ENCODE data around the gene SPATA31D3.
"Not testable (repeated sequence)": the region's sequence is repeated elsewhere in the genome, so short reads cannot be mapped to it uniquely, and the experiment has no call there.

SPATA31D3 gene

DNA sequence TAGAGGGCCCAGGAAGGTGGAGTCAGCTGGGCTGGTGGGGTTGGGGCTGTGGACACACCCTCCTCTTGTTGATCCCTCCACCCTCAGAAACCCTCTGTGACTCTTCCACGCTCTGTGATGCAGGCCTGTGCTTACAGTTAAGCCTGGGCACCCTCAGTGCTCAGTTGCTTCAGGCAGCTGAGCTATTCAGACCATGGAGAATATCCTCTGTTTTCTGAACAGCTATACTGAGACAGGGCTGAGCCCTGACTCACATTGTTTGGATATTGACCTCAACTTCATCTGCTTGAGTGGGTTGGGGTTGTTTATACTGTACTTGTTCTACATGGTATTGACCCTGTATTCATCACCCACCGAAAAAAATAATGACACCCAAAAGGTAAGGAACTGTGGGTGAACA, at the start of gene SPATA31D3:
Gene SPATA31D3, plus strand, starts transcription at position 108 of the 400 bp plus-strand sequence. Its CDS starts 86 bp downstream, at position 194.
- not testable (repeated sequence) for DNase-seq (ENCODE audit: low spot score)

GRCh38 chr9:81893929-81894328, 49.4 kb upstream of the SPATA31D3 start:
- DNase-seq (ENCODE audit: low spot score): no peak

DNA sequence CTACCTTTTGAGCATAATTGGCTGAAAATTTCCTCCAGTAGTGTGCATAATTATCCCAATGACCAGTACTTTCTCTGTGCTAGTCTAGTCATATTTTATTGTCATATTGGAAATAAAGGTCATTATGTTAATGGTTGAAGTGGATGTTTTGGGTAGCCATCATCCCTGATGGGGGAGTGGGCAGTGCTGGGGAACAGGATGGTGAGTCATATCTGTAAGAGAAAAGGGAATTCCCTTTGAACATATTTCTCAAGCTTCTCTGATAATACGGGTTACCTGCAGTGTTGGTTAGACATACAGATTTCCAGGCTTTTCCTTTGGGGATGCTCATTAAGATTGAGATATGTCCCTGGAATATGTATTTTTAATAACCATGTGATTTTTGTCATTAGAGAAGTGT, 48.4 kb upstream of the SPATA31D3 start:
- DNase-seq (ENCODE audit: low spot score): no peak

GRCh38 chr9:81896070-81896469, 47.2 kb upstream of the SPATA31D3 start:
- no peak for DNase-seq (ENCODE audit: low spot score)

DNA sequence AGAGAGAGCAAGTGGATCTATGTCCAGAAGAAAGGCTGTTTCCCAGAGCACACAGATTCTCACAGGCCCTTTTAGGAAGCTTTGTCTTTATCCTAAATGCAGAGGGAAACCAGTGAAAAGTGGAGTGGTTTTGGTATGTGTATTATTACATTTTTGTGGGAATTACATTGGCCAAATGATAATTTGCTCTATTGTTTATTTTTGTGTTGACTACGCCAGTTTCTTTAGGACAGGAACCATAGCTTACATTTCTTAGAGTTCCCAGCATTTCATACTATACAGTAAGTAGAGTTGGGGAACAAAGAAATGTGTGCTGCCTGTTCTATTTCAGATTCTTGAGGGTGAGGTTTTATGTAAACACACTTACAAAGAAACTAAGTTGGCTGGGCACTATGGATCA, 44.4 kb upstream of the SPATA31D3 start:
- no peak for DNase-seq (ENCODE audit: low spot score)

DNA sequence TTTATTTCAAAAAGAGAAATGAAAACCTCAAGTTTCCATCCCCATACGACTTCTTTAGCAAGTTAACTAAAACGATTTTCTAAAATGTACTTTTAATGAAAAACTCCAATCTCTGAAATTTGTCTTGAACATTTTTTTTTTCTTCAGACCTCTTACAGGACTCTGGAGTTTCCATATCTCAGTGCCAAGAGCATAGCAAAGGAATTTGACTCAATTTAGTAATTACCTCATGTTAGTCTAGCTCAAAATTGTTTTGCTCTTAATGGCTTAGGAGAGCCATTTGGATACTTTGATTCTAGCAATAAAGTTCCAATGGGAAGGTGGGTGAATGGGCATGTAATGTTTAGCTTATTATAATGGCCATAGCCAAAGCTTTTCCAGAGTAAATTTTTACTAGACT, 41.1 kb upstream of the SPATA31D3 start:
- no peak for DNase-seq (ENCODE audit: low spot score)

DNA sequence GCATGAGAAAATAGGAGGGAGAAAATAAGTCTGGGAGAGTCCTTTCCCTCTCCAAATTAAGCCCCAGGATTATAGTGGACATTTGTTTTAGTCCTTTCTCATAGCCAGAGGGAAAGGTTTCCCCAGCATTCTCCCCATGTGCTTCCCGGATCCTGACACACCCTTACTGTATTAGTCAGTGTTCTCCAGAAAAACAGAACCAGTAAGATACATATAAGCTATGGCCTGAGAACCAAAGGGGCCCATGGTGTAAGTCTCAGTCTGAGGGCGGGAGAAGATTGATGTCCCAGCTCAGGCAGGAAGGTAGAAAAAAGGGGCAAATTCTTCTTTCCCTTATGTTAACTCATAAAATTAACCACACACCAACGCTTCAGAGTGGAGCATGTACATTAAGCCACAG, 40.7 kb upstream of the SPATA31D3 start:
- no peak for DNase-seq (ENCODE audit: low spot score)

GRCh38 chr9:81906671-81907070, 36.6 kb upstream of the SPATA31D3 start:
- no peak for DNase-seq (ENCODE audit: low spot score)

GRCh38 chr9:81912135-81912534, 31.2 kb upstream of the SPATA31D3 start:
- no peak for DNase-seq (ENCODE audit: low spot score)

GRCh38 chr9:81915801-81916505, 27.3 kb upstream of the SPATA31D3 start:
- DNase-seq (ENCODE audit: low spot score): no peak

DNA sequence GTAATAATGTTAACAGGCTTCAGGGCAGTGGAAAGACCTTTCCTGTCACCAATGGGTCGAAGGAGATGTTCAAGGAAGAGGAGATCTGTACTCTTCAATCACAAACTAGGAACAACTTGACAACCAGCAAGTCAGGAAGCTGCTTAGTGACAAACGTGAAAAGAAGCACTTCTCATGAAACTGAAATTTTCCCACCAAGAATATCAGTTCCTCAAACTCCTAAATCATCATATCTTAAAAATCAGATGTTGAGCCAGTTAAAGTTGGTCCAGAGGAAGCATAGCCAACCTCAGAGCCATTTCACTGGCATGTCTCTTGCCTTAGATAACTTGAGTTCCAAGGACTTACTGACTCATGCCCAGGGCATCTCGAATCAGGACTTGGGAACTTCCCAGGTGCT, 24.8 kb upstream of the SPATA31D3 start:
- not testable (repeated sequence) for DNase-seq (ENCODE audit: low spot score)

- DNase-seq (ENCODE audit: low spot score): not testable (repeated sequence)
Measured at GRCh38 chr9:81928305-81928704, 15.0 kb upstream of the SPATA31D3 start, which contains the start of gene SPATA31D4. Gene SPATA31D4, plus strand, starts transcription at chr9:81928428. Its CDS starts 86 bp downstream, at chr9:81928514.

DNA sequence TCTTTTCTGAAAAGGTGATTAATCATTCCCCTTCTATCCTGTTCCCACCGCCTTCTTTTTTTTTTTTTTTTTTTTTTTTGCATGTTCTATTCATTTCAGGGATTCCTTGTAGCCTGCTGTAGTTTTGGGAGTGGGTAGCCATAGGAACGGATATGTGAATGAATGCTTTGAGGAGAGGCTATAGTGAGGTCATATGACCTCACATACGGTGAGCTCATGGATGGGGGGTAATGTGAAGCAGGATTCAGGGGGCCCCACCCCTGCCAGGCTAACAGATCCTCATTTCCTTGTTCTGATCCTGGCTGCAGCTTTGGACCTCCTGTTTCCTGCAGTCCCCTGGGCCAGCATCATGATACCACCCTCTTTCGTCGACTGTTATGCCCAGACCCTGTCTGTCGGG, 13.2 kb upstream of the SPATA31D3 start:
- DNase-seq (ENCODE audit: low spot score): not testable (repeated sequence)

- DNase-seq (ENCODE audit: low spot score): not testable (repeated sequence)
Measured at GRCh38 chr9:81933547-81933946, 9.8 kb upstream of the SPATA31D3 start.

DNA sequence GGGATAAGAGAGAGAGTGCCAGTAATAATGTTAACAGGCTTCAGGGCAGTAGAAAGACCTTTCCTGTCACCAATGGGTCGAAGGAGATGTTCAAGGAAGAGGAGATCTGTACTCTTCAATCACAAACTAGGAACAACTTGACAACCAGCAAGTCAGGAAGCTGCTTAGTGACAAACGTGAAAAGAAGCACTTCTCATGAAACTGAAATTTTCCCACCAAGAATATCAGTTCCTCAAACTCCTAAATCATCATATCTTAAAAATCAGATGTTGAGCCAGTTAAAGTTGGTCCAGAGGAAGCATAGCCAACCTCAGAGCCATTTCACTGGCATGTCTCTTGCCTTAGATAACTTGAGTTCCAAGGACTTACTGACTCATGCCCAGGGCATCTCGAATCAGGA, 5.3 kb downstream of the SPATA31D3 start:
- not testable (repeated sequence) for DNase-seq (ENCODE audit: low spot score)

DNA sequence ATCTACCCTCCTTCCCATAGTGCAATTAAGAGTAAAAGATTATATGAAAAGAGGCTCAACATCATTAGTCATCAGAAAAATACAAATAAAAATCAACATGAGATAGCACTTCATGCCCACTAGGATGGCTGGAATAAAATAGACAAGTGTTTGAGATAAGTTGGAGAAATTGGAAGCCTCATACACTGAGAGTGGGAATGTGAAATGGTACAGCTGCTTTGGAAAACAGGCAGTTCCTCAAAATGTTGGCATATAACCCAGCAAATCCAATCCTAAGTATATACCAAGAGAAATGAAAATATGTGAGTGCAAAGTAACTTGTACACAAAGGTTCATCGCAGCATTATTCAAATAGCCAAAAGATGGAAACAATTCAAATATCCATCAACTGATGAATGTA, 9.8 kb downstream of the SPATA31D3 start:
- DNase-seq (ENCODE audit: low spot score): no peak

DNA sequence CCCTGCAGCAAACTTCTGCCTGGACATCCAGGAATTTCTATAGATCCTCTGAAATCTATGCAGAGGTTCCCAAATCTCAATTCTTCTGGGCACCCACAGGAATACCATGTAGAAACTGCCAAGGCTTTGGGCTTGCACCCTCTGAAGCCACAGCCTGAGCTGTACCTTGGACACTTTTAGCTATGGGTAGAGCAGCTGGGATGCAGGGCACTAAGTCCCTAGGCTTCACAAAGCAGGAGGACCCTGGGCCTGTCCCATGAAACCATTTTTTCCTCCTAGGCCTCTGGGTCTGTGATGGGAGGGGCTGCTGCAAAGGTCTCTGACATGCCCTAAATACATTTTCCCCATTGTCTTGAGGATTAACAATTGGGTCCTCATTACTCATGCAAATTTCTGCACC, 12.3 kb downstream of the SPATA31D3 start:
- no peak for DNase-seq (ENCODE audit: low spot score)

DNA sequence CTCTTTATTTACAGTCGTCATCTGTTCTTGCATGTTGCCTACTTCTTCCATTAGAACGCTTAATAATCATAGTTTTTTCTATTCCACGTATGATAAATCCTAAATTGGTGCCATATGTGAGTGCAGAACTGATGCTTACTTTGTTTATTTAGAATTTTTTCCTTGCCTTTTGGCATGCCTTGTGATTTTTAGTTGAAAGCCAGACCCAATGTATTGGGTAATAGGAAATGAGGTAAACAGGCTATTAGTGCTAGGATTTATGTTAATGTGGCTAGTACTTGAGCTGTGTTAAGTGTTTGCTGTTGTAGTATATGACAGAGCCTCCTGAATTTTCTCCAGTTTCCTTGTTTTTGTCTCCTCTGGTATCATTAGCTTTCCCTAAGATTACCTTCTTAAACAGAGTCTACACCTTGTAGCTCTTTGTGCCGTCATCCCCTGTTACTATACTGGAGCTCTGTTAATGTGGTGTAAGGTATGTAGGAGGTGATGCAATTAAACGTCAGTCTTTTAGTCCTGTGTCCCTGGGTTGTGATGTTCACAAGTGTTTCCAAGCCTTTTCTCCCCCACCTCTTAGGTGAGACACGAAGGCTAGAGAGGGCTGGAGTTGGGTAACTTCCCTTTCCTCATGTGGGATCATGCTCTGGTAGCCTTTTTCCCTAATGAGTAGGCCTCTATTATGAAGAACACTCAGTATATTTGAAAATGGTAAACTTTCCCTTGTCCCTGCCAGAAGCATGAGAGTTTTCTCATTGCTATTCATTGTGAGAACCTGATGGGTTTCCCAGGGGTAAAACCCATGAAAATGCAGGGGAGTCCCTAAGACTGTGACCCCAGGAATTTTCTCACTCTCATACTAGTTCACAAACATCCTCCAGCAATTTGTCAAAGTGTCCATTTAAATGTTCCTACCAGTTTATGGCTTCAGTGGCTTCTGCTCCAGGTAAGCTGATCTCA, 21.2 kb downstream of the SPATA31D3 start:
- DNase-seq (ENCODE audit: low spot score): no peak

DNA sequence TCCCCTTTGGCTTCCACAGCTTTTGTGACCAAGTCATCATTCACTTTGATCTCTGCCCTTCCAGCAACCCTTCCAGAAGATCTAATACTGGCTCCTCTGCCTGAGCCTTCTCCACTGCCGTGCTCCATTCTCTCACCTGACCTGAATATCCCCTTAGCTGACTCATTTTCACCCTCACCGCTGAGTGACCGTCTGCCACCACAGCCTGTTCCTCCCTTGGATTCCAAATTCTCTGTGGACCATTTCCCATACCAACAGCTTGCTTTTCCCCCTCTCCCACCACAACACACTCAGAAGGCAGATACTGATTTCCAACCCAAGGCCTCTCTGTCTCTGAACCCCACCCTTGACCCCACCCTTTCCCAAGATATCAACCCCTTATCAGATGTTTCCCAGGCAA, 24.7 kb downstream of the SPATA31D3 start:
- no peak for DNase-seq (ENCODE audit: low spot score)

DNA sequence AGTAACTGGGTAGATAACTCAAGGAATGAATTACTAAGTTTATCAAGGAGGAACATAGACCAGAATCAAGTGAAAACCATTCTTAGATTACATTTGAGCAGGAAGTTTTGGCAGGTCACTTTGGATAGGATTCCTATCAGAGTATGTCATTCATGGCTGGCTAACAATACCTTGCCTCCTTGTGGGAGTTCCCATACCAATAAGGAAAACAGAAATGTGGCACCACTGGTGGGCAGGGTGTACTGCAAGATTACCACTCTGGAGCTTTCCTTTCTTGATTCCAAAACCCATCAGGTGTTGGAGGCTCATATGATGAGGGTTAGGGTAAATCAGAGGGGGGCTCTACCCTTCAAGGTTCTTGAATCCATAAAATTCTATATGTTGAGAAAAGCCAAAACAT, 26.7 kb downstream of the SPATA31D3 start:
- no peak for DNase-seq (ENCODE audit: low spot score)

GRCh38 chr9:81971727-81972126, 28.4 kb downstream of the SPATA31D3 start:
- DNase-seq (ENCODE audit: low spot score): no peak

DNA sequence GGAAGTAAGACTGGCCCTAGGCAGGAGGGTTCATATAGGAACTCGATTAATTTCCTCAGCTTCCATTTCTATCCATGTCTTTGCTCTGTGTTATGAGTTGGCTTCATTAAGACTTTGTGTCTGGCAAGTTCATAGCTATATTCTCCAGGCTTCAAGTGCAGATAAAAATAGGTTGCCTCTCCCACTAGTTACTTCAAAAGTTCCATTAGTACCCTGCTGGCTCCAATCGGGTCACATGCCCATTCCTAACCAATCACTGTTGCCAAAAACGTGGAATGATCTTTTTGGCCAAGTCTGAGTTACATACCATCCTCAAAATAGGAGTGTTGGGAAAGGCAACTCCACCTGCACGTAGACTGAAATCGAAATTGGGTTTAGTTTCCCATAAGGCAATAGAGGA, 31.5 kb downstream of the SPATA31D3 start:
- no peak for DNase-seq (ENCODE audit: low spot score)

DNA sequence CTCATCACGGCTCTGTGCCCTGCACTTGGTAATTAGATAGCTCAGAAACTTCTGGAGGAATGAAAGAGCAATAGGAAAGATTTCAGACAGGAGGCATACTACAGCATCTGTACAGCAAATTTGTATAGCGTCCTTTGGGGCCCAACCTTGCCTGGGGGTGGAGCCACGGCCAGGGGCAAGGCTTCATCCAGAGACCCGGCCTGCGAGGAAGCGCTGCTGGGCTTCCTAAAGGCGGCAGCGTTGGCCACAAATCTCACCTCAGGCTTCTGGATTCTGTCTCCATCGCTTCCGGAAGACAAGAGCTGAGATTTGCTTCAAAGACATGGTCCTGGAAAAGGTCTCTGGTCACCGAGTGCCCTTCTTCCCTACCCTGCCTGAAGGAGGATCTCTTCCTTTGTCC, 33.1 kb downstream of the SPATA31D3 start:
- no peak for DNase-seq (ENCODE audit: low spot score)

Data from activated CD4-positive, alpha-beta T cell treated with anti-CD3 and anti-CD28 coated beads, Interleukin-2, Interleukin-4, amounts not matched to agents 100 ng/mL and 50 ng/mL, durations not matched to agents 16 hours and 8 hours (primary cell).